Nephron progenitor cell (in vitro differentiated cells): ENCODE measurements around the gene ZNF830.
A peak's percentile ranks its signal among the peaks of the same experiment; 100 is the strongest.
"Not testable (repeated sequence)": the region's sequence is repeated elsewhere in the genome, so short reads cannot be mapped to it uniquely, and the experiment has no call there.

Source experiments
- DNase-seq: peaks from one replicate; pipeline ENCODE4 v3.0.0; 2021
- H3K27ac Mint-ChIP-seq: 2 replicates; pipeline ENCODE4 v1.8.0; 2021; ENCODE audit warnings: mild to moderate bottlenecking, moderate library complexity, mixed read lengths
- H3K27me3 Mint-ChIP-seq: 2 replicates; pipeline ENCODE4 v1.8.0; 2021; ENCODE audit warnings: mild to moderate bottlenecking, low read depth, mixed read lengths; ENCODE audit not compliant: poor library complexity
- H3K36me3 Mint-ChIP-seq: 2 replicates; pipeline ENCODE4 v1.8.0; 2021; ENCODE audit warnings: low read depth, mixed read lengths
- H3K4me1 Mint-ChIP-seq: 2 replicates; pipeline ENCODE4 v1.8.0; 2021; ENCODE audit warnings: mixed read lengths
- H3K4me3 Mint-ChIP-seq: 2 replicates; pipeline ENCODE4 v1.8.0; 2021; ENCODE audit warnings: mild to moderate bottlenecking, moderate library complexity, mixed read lengths
- H3K9me3 Mint-ChIP-seq: 2 replicates; pipeline ENCODE4 v1.8.0; 2021; ENCODE audit warnings: mild to moderate bottlenecking, moderate library complexity, mixed read lengths
- CTCF ChIP-seq: fragments of 200-600 bp; sonication (generic); IDR thresholded peaks from 2 replicates; pipeline ENCODE4 v1.5.0; 2021; ENCODE audit warnings: antibody characterized with exemption

Gene ZNF830

GRCh38 chr17:34996422-34997285, 35.3 kb downstream of the ZNF830 start:
- H3K27ac Mint-ChIP-seq: no peak overlapping the region
- no peak overlapping the region for H3K4me3 Mint-ChIP-seq
- H3K9me3 Mint-ChIP-seq: no peaks in the 10 kb centered on the region
- no peaks in the 10 kb centered on the region for H3K4me1 Mint-ChIP-seq
- no peak for DNase-seq
- H3K27me3 Mint-ChIP-seq: no peaks in the 10 kb centered on the region
- no peak for TF ChIP-seq CTCF
- peaks cover 74% of the 10 kb centered on the region for H3K36me3 Mint-ChIP-seq

GRCh38 chr17:34997355-34997862, 36.1 kb downstream of the ZNF830 start:
- H3K27me3 Mint-ChIP-seq: no peaks in the 10 kb centered on the region
- DNase-seq: no peak
- TF ChIP-seq CTCF: no peak

GRCh38 chr17:34998205-34998604, 36.9 kb downstream of the ZNF830 start:
- peak; percentile 42 for DNase-seq
- Mint-ChIP-seq H3K27me3 (no peaks in the 10 kb centered on the region), H3K27ac (peak overlapping the region; percentile 23), H3K4me3 (no peak overlapping the region), H3K36me3 (peaks cover 73% of the 10 kb centered on the region), H3K9me3 (no peaks in the 10 kb centered on the region), H3K4me1 (no peaks in the 10 kb centered on the region)
- TF ChIP-seq CTCF: peak; percentile 43

More at GRCh38 chr17:34997355-34997862, 36.1 kb downstream of the ZNF830 start:
- H3K36me3 Mint-ChIP-seq: peaks cover 74% of the 10 kb centered on the region
- H3K27ac Mint-ChIP-seq: no peak overlapping the region
- no peak overlapping the region for H3K4me3 Mint-ChIP-seq
- no peaks in the 10 kb centered on the region for H3K4me1 Mint-ChIP-seq
- H3K9me3 Mint-ChIP-seq: no peaks in the 10 kb centered on the region

- no peaks in the 10 kb centered on the region for H3K9me3 Mint-ChIP-seq
- H3K27me3 Mint-ChIP-seq: no peaks in the 10 kb centered on the region
- no peak overlapping the region for H3K4me3 Mint-ChIP-seq
- peaks cover 62% of the 10 kb centered on the region for H3K36me3 Mint-ChIP-seq
- no peak for TF ChIP-seq CTCF
- H3K27ac Mint-ChIP-seq: no peak overlapping the region
- DNase-seq: no peak
- no peaks in the 10 kb centered on the region for H3K4me1 Mint-ChIP-seq
Measured at GRCh38 chr17:34999456-34999855, 38.1 kb downstream of the ZNF830 start.

- not testable (repeated sequence) for H3K4me3 Mint-ChIP-seq, H3K27me3 Mint-ChIP-seq, H3K4me1 Mint-ChIP-seq, H3K9me3 Mint-ChIP-seq, H3K27ac Mint-ChIP-seq, DNase-seq
- peaks cover 62% of the 10 kb centered on the region for H3K36me3 Mint-ChIP-seq
Measured at GRCh38 chr17:35000965-35001364, 39.6 kb downstream of the ZNF830 start.

- Mint-ChIP-seq H3K4me1 (no peaks in the 10 kb centered on the region), H3K27ac (no peak overlapping the region), H3K4me3 (no peak overlapping the region), H3K9me3 (no peaks in the 10 kb centered on the region), H3K27me3 (no peaks in the 10 kb centered on the region), H3K36me3 (peaks cover 58% of the 10 kb centered on the region)
- TF ChIP-seq CTCF: no peak
- DNase-seq: no peak
Measured at GRCh38 chr17:35001549-35001948, 40.2 kb downstream of the ZNF830 start.
